ENCODE results near the gene SND1. TPM values are rescaled to one million over a fixed set of nuclear protein-coding genes. Genes with fewer than 3 reads are reported as not detected.
A peak's percentile ranks its signal among the peaks of the same experiment; 100 is the strongest.

Gene SND1
- total RNA-seq, 1 experiment from 2014 or later = 106 TPM

GRCh38 chr7:127995881-127996215, 343.9 kb downstream of the SND1 start:
- in situ Hi-C loops (cut with HindIII; ENCODE audit: low pct_unique_long_range_greater_than_20kb, low sequenced_read_pairs) = no loop called here
- no peak for DNase-seq (ENCODE audit: low read depth)

GRCh38 chr7:127996253-127997071, 344.5 kb downstream of the SND1 start:
- no peak for DNase-seq (ENCODE audit: low read depth)
- in situ Hi-C loops (cut with HindIII; ENCODE audit: low pct_unique_long_range_greater_than_20kb, low sequenced_read_pairs) = no loop called here

- in situ Hi-C loops (cut with HindIII; ENCODE audit: low pct_unique_long_range_greater_than_20kb, low sequenced_read_pairs) = no loop called here
- no peak for DNase-seq (ENCODE audit: low read depth)
Observed at GRCh38 chr7:127997226-127997922, 345.4 kb downstream of the SND1 start.

GRCh38 chr7:127998671-127999070, 346.7 kb downstream of the SND1 start:
- no peak for DNase-seq (ENCODE audit: low read depth)
- in situ Hi-C loops (cut with HindIII; ENCODE audit: low pct_unique_long_range_greater_than_20kb, low sequenced_read_pairs) = no loop called here

- DNase-seq (ENCODE audit: low read depth) = no peak
- in situ Hi-C loops (cut with HindIII; ENCODE audit: low pct_unique_long_range_greater_than_20kb, low sequenced_read_pairs) = no loop called here
Observed at GRCh38 chr7:128000048-128000447, 348.1 kb downstream of the SND1 start.

GRCh38 chr7:128000854-128001265, 348.9 kb downstream of the SND1 start:
- in situ Hi-C loops (cut with HindIII; ENCODE audit: low pct_unique_long_range_greater_than_20kb, low sequenced_read_pairs) = no loop called here
- DNase-seq (ENCODE audit: low read depth) = peak; percentile 58

GRCh38 chr7:128003167-128003566, 351.2 kb downstream of the SND1 start:
- no peak for DNase-seq (ENCODE audit: low read depth)
- in situ Hi-C loops (cut with HindIII; ENCODE audit: low pct_unique_long_range_greater_than_20kb, low sequenced_read_pairs) = no loop called here

GRCh38 chr7:128003787-128004186, 351.8 kb downstream of the SND1 start:
- no peak for DNase-seq (ENCODE audit: low read depth)

GRCh38 chr7:128004623-128005022, 352.6 kb downstream of the SND1 start:
- in situ Hi-C loops (cut with HindIII; ENCODE audit: low pct_unique_long_range_greater_than_20kb, low sequenced_read_pairs) = no loop called here
- no peak for DNase-seq (ENCODE audit: low read depth)

More at GRCh38 chr7:128003787-128004186, 351.8 kb downstream of the SND1 start:
- in situ Hi-C loops (cut with HindIII; ENCODE audit: low pct_unique_long_range_greater_than_20kb, low sequenced_read_pairs) = no loop called here

- in situ Hi-C loops (cut with HindIII; ENCODE audit: low pct_unique_long_range_greater_than_20kb, low sequenced_read_pairs) = no loop called here
Observed at GRCh38 chr7:128005117-128005516, 353.1 kb downstream of the SND1 start.

GRCh38 chr7:128005759-128006159, 353.8 kb downstream of the SND1 start:
- in situ Hi-C loops (cut with HindIII; ENCODE audit: low pct_unique_long_range_greater_than_20kb, low sequenced_read_pairs) = no loop called here
- DNase-seq (ENCODE audit: low read depth) = no peak

More at GRCh38 chr7:128005117-128005516, 353.1 kb downstream of the SND1 start:
- DNase-seq (ENCODE audit: low read depth) = no peak

GRCh38 chr7:128006550-128007302, 354.7 kb downstream of the SND1 start:
- in situ Hi-C loops (cut with HindIII; ENCODE audit: low pct_unique_long_range_greater_than_20kb, low sequenced_read_pairs) = no loop called here
- DNase-seq (ENCODE audit: low read depth) = no peak

GRCh38 chr7:128007303-128007680, 355.3 kb downstream of the SND1 start:
- in situ Hi-C loops (cut with HindIII; ENCODE audit: low pct_unique_long_range_greater_than_20kb, low sequenced_read_pairs) = no loop called here
- no peak for DNase-seq (ENCODE audit: low read depth)

- in situ Hi-C loops (cut with HindIII; ENCODE audit: low pct_unique_long_range_greater_than_20kb, low sequenced_read_pairs) = no loop called here
- no peak for DNase-seq (ENCODE audit: low read depth)
Observed at GRCh38 chr7:128008141-128008540, 356.1 kb downstream of the SND1 start.

- DNase-seq (ENCODE audit: low read depth) = no peak
- in situ Hi-C loops (cut with HindIII; ENCODE audit: low pct_unique_long_range_greater_than_20kb, low sequenced_read_pairs) = no loop called here
Observed at GRCh38 chr7:128008744-128009143, 356.8 kb downstream of the SND1 start.

- no peak for DNase-seq (ENCODE audit: low read depth)
- in situ Hi-C loops (cut with HindIII; ENCODE audit: low pct_unique_long_range_greater_than_20kb, low sequenced_read_pairs) = no loop called here
Observed at GRCh38 chr7:128010391-128011127, 358.6 kb downstream of the SND1 start.

- in situ Hi-C loops (cut with HindIII; ENCODE audit: low pct_unique_long_range_greater_than_20kb, low sequenced_read_pairs) = no loop called here
- DNase-seq (ENCODE audit: low read depth) = no peak
Observed at GRCh38 chr7:128011131-128011661, 359.2 kb downstream of the SND1 start.

- no peak for DNase-seq (ENCODE audit: low read depth)
- in situ Hi-C loops (cut with HindIII; ENCODE audit: low pct_unique_long_range_greater_than_20kb, low sequenced_read_pairs) = no loop called here
Observed at GRCh38 chr7:128014811-128015210, 362.8 kb downstream of the SND1 start.

Measured in Caki2 (cell line).